ENCODE results near the gene SURF6.
"Not testable (repeated sequence)": the region's sequence is repeated elsewhere in the genome, so short reads cannot be mapped to it uniquely, and the experiment has no call there.

Gene SURF6

DNA sequence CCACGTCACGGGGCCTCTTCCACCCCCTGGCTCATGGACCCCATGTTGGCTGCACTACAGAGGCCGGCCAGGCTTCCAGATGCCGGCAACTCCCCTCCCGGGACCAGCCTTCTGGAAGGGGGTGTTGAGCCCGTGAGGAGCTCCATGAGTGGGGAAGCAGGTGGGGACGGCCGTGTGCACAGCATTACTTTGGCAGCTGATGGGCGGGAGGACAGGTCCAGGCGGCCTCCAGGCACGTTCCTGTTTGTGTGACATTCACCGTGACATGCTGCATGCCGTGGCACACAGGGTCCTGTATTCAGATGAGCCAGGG lies 31.9 kb downstream of the SURF6 start:
- intact Hi-C loops (cut with DNase I): no loop called here

DNA sequence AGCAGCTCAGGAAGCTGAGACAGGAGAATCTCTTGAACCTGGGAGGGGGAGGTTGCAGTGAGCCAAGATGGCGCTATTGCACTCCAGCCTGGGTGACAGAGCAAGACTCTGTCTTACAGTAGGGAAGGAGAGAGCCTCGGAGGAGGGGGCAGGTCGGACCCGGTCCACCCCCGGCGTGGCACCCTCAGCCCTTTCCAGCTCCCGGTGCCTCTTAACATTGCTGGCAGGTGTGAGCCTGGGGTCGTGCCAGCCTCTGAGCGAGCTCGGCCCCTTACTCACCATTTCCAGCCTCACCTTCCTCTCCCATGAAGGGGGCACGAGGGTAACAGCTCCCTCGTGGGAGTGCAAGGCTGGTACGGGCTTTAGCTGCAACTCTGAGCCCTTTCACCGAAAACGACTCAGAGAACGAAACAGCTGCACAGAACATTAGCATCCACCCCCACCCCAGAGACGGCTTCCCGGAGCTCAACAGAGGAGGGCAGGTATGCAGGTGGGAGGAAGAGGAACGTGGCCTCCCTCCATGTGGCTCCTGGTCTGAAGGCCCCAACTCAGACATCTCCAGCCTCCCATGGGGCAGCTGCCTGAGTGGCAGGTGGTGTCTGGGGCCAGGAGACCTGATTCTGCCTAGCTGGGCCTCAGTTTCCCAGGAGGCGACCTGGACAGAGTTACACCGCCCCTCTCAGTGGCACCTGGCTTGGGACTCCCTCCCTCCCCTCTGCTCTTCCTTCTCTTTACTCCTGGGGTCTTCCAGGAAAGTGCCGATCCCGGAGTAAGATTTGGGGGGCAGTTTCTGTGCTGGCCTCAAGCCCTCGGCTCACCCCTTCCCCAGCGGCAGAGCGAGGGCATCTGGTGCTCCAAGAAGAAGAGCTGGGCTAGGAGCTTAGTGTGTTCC lies 32.5 kb downstream of the SURF6 start:
- intact Hi-C loops (cut with DNase I): no loop called here
- no peak for DNase-seq

More for the DNA sequence above, 31.9 kb downstream of the SURF6 start:
- DNase-seq: no peak

DNA sequence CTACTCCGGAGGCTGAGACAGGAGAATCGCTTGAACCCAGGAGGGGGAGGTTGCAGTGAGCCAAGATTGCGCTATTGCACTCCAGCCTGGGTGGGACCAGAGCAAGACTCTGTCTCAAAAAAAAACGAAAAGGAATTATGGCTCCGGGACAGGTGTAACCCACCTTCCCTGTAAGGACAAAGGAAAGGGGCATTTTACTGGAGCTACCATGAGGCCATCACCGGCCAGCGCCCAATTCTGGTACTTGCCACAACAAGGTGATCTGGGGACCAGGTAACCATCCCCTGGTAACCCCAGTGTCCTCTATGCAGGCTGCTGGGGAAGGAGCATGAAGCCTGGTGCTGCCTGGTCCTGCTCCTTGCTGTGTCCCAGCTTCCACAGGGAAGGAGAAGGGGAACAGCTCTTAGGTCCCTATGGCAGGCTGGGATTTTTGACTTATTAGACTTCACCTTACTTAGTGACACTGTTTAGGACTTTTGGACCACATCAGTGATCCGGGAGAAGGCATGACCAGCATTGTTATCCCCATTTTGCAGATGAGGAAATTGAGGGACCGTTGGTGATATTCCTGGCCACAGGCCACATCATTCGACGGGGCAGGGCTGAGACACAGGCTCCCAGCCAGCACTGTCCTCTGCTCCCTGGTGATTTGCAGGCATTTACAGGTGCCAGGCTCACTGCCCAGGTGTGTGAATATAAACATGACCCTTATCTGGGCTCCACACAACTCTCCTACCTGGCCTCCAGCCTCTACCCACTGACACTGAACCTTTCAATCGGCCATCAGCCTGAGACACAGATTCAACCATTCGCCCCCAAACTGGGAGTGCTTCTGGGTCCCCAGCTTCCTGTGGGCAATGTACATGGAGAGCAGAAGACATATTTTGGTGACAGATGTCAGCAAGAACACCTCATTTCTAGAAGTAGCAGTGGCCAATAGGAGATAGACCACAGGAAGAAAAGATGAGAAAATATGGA lies 34.4 kb downstream of the SURF6 start:
- intact Hi-C loops (cut with DNase I): no loop called here
- DNase-seq: no peak

DNA sequence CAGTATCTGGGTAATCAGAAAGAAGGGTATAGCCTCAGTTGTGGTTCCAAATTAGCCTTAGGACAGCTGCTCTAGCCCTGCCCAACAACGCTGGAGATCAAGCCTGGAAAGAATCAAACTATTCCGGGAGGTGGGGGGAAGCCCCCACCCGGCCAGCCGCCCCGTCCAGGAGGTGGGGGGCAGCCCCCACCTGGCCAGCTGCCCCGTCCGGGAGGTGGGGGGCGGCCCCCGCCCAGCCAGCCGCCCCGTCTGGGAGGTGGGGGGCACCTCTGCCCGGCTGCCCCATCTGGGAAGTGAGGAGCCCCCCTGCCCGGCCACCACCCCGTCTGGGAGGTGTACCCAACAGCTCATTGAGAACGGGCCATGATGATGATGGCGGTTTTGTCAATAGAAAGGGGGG lies 36.0 kb downstream of the SURF6 start:
- peak in 1 of 10 donors; percentile 50 for DNase-seq
- intact Hi-C loops (cut with DNase I): not testable (repeated sequence)

DNA sequence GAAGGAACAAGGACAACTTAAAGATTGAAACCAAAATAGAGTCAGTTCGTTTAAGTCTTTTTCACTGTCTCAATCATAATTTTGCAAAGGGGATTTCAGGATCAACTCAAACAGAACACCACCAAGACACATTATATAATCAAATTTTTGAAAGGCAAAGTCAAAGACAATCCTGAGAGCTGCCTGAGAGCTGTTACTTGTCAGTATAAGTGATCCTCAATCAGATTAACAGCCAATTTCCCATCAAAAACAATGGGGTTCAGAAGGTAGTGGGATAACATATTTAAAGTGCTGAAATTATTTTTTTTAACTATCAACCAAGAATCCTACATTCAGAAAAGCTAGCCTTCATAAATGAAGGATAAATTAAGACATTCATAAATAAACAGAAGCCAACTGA lies 41.7 kb downstream of the SURF6 start:
- DNase-seq: no peak
- intact Hi-C loops (cut with DNase I): no loop called here

DNA sequence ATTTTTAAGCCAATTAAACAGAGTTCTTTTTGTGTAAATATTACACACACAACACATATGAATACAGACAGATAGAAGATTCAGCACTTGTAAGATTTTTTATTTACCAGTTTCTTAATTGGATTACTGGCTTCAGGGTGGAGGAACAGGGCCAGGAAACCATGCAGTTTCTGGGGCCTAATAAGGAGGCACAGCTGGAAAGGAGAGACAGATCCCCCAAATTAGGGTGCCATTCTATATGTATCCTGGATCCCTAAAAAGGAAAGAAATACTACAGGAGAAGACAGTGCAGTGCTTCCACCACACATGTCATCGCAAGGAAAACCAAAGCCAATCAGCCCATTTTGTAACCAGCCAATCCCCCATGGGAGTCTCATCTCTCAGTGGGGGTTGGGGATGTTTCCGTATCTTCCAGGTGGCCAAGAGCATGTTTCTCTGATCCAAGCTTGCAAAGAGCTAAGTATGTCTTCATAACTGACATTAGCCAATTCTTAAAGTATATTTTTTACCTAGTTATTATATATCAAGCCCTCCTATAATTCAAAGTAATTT lies 45.2 kb downstream of the SURF6 start:
- intact Hi-C loops (cut with DNase I): no loop called here
- DNase-seq: no peak

DNA sequence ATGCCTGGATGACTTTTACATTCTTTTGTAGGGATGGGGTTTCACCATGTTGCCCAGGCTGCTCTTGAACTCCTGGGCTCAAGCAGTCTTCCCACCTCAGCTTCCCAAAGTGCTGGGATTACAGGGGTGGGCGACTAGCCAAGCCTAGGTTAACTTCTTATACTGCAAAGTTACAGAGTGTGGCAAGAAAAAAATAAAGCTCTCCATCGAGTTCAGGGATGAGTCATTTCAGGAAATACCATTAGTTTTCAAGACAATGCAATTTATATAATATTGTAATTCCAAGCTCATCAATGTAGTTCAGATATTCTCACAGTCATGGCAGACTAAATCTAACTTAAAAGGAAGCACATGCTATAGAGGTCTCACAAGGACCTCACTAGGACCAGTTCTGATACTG lies 49.5 kb downstream of the SURF6 start:
- no peak for DNase-seq
- intact Hi-C loops (cut with DNase I): no loop called here

DNA sequence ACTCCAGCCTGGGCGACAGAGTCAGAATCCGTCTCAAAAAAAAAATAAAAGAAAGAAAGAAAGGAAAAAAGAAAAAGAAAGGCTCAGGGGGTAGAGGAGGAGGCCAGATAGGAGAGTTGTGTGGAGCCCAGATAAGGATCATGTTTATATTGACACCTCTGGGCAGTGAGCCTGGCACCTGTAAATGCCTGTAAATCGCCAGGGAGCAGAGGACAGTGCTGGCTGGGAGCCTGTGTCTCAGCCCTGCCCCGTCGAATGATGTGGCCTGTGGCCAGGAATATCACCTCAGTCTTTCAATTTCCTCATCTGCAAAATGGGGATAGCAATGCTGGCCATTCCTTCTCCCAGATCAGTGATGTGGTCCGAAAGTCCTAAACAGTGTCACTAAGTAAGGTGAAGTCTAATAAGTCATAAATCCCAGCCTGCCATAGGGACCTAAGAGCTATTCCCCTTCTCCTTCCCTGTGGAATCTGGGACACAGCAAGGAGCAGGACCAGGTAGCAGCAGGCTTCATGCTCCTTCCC lies 50.7 kb downstream of the SURF6 start:
- no peak for DNase-seq
- intact Hi-C loops (cut with DNase I): no loop called here

DNA sequence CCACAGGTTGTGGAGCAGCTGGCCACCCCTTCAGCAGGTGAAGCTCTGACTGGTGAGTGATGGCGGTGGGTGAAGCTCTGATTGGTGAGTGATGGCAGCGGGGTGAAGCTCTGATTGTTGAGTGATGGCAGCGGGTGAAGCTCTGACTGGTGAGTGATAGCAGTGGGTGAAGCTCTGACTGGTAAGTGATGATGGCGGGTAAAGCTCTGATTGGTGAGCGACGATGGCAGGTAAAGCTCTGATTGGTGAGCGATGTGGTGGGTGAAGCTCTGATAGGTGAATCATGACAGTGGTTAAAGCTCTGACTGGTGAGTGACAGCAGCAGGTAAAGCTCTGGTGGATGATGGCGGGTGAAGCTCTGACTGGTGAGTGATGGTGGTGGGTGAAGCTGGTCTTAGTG lies 51.6 kb downstream of the SURF6 start:
- DNase-seq: no peak
- intact Hi-C loops (cut with DNase I): no loop called here

DNA sequence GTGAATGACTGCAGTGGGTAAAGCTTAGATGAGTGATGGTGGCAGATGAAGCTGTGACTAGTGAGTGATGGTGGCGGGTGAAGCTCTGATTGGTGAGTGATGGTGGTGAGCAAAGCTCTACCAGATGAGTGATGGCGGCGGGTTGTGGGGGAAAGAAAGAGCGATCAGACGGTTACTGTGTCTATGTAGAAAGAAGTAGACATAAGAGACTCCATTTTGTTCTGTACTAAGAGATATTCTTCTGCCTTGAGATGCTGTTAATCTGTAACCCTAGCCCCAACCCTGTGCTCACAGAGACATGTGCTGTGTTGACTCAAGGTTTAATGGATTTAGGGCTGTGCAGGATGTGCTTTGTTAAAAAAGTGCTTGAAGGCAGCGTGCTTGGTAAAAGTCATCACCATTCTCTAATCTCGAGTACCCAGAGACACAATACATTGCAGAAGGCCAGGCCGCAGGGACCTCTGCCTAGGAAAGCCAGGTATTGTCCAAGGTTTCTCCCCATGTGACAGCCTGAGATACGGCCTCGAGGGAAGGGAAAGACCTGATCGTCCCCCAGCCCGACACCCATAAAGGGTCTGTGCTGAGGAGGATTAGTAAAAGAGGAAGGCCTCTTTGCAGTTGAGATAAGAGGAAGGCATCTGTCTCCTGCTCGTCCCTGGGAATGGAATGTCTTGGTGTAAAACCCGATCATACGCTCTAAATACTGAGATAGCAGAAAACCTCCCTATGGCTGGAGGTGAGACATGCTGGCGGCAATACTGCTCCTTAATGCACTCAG lies 52.5 kb downstream of the SURF6 start:
- intact Hi-C loops (cut with DNase I); DNase-seq: not testable (repeated sequence)

DNA sequence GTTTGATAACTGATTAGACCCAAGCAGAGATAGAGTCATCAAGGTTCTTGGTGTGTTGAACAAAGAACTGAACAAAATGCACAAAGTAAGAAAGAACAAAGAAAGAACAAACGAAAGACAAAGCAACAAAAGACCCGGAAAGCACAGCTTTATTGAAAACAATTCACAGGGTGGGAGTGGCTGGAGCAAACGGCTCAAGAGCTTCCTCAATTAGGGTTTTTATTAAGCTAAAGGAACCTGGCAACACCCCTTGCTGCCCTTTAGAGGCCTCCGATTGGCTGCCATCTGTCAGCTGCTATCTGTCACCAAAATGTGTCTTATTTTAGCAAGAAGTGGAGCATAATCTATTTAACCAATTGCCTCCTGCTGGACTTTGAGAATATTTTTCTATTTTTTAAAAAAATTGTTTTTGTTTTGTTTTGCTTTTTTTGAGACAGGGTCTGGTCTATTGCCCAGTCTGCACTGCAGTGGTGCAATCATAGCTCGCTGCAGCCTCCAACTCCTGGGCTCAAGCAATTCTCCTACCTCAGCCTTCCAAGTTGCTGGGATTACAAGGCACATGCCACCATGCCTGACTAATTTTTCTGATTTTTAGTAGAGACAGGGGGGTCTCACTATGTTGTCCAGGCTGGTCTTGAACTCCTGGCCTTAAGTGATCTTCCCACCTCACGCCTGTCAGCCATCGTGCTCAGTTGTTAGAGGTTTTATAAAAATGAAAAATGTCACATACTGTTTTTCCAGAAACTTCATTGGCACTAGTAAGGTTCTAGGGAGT lies 53.3 kb downstream of the SURF6 start:
- intact Hi-C loops (cut with DNase I): no loop called here
- no peak for DNase-seq

DNA sequence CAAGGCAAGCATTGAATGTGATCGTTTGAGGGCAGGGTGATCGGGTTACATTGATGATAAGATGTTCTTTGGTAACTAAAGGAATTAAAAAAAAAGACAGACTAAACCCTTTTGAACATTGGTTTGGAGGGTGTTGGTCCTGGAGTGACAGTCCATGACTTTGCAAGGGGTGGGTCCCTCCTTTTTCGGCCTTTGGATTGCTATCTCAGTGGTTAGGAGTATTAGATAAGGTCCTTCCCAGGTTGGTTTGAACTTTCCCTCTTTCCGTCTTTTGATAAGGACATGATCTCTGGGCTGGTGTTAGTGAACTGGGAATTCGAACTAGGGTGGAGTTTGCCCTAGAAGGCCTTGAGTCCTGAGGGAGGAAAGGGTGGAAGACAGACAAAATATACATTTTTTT lies 55.6 kb downstream of the SURF6 start:
- no peak for DNase-seq
- intact Hi-C loops (cut with DNase I): no loop called here
